SIG-M5 (cell line): Measurements from ENCODE around the gene INSL6.
"Not testable (repeated sequence)": the region's sequence is repeated elsewhere in the genome, so short reads cannot be mapped to it uniquely, and the experiment has no call there.

ENCODE experiments used
- DNase-seq: peaks from one replicate; lab custom pipeline; 2025; lab: John Stamatoyannopoulos, UW

The INSL6 gene, protein sequence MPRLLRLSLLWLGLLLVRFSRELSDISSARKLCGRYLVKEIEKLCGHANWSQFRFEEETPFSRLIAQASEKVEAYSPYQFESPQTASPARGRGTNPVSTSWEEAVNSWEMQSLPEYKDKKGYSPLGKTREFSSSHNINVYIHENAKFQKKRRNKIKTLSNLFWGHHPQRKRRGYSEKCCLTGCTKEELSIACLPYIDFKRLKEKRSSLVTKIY

DNA sequence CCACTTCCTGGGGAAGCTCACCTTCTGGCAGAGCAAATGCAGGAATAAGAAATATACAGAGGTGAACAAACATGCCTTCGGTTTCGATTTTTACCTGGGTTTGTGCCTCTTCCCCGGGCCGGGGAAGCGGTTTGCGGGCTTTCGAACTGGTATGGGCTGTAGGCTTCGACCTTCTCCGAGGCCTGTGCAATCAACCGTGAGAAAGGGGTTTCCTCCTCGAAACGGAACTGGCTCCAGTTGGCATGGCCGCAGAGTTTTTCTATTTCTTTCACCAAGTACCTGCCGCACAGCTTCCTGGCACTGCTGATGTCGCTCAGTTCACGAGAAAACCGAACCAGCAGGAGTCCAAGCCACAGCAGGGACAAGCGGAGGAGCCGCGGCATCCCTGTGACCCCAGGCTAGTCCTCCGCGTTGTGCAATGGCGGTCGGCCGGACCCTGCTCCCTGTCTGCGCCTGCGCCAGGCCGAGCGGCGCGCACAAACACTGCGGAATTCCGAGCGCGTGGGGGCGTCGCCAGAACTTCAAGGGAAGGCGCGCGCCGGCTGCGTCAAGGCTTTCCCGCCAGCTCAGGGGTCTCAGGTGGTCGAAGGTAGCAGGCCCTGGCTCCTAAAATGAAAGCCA, at the start of gene INSL6:
Gene INSL6, minus strand, starts transcription at position 420 of the 621 bp plus-strand sequence. Its CDS starts 37 bp downstream, at position 383.
- DNase-seq: no peak

DNA sequence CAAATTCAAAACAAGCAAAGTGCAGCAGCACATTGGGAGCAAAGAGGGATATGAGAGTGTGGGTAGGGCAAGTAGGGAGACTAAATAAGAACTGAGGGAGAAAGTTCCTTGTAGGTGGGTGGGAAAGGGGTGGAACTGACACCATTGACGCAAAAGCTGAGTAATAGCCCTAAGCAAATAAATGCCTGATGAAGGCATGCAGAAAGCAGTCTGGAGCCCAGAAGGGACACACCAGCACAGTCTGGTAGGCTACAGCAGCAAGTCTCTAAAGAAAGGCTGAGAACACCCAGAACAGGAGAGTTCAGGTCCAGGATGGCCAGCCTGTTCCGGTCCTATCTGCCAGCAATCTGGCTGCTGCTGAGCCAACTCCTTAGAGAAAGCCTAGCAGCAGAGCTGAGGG, 45.8 kb upstream of the INSL6 start, which contains the start of gene INSL4:
Gene INSL4, plus strand, starts transcription at position 208 of the 400 bp plus-strand sequence. Its CDS starts 105 bp downstream, at position 313.
- DNase-seq: no peak

DNA sequence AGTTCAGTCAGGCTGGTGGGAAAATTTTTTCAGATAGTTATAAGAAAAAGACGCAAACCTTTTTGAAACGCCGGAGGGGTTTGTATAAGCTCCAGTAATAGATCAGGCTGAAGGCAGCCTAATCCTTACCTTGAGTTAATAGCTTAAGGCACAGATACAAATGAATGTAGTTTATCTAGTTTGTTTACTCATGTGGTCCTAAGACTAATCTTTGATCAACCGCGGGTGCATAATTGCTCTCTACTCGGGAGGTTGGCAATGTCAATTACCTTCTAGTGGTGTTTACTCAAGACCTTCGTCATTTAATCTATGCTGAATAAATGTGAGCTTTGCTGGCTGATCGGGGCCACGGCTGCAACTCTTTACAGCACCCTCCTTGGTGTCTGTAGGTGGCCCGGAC, 45.1 kb upstream of the INSL6 start:
- no peak for DNase-seq

- no peak for DNase-seq
These were observed 19.6 kb upstream of the INSL6 start for GRCh38 chr9:5205071-5205470.

- no peak for DNase-seq
These were observed 10.0 kb upstream of the INSL6 start for GRCh38 chr9:5195463-5195862.

DNA sequence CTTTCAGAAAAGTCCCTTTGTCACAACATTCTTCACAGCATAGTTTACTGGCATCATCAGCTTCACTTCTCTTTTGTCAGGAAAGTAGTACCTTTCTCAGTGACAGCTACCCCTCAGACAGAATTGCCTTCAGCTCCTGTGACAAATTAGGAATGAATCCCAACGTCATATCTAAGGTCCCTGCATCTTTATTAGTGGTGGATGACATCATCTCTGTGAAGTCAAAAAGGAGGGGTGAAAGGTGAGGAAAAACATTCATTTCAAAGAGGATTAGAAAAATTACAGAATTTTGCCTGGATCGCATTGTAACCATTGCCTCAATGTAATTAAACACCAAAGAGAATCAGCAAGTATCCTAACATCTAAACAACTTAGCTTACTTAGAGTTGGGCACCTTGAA, 7.9 kb upstream of the INSL6 start:
- no peak for DNase-seq

- DNase-seq: no peak
These were observed 6.5 kb upstream of the INSL6 start for GRCh38 chr9:5191985-5192384.

DNA sequence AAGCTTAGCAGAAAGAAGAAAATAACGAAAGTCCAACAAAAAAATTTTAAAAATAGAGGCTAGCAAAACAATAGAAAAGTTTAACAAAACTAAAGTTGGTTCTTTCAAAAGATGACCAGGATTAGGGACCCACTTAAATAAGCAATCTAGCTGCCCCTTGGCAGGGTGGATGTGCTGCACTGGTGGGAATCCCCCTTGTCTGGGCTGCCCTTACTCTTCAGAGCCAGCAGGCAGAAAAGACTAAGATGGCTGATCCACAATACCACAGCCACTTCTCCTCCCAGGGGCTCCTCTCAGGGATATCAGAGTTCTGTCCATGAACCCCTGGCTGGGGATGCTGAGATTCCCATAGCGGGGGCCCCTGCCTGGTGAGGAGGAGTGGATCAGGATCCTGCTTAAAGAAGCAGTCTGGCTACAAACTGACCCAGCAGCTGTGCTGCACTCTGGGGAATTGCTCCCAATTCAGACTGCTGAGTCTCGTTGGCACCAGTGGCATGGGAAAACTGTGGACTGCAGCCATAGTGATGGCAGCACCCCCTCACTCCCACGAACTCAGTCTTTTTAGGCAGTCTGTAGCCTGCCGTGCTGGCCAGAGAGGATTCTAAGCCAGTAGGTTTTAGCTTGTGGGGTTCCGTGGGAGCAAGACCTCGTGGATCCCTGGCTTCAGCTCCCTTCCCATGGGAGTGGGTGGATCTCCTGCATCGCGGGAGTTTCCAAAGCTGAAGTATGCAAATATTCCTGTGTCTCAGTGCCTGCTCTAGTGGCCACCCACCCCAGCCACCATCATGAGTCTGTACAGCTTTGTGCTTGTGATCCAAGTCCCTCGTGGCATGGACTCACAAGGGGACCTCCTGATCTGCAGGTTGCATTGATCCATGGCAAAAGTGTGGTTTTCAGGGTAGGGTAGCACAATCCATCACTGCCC, 2.9 kb upstream of the INSL6 start:
- no peak for DNase-seq

- DNase-seq: no peak
These were observed 1.2 kb upstream of the INSL6 start for GRCh38 chr9:5186416-5187169.

DNA sequence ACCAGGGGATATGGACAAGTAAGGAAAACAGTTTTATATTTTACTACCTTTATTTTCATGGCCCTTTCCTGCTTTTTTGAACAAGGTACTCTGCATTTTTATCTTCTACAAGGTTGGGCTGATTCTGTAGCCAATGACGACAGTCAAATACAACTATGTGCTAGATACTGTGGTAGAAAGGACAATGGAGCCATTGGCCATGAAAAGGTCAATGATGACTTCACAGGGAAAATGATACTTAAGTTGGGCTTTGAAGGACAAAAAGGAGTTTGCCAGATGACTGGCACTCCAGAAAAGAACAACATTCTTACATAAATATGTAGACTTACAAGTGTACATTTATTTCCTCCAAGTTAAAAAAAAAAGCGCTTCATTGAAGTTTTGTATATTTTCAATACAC, 663 bp downstream of the INSL6 start:
- no peak for DNase-seq

DNA sequence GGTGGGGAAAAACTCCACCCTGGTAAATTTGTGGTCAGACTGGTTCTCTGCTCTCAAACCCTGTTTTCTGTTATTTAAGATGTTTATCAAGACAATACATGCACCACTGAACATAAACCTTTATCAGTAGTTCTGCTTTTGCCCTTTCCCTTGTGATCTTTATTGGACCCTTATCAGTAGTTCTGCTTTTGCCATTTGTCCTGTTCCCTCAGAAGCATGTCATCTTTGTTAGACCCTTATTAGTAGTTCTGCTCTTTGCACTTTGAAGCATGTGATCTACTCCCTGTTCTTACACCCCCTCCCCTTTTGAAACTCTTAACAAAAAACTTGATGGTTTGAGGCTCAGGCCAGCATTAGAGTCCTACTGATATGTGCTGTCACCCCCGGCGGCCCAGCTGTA, 4.8 kb downstream of the INSL6 start:
- DNase-seq: not testable (repeated sequence)

DNA sequence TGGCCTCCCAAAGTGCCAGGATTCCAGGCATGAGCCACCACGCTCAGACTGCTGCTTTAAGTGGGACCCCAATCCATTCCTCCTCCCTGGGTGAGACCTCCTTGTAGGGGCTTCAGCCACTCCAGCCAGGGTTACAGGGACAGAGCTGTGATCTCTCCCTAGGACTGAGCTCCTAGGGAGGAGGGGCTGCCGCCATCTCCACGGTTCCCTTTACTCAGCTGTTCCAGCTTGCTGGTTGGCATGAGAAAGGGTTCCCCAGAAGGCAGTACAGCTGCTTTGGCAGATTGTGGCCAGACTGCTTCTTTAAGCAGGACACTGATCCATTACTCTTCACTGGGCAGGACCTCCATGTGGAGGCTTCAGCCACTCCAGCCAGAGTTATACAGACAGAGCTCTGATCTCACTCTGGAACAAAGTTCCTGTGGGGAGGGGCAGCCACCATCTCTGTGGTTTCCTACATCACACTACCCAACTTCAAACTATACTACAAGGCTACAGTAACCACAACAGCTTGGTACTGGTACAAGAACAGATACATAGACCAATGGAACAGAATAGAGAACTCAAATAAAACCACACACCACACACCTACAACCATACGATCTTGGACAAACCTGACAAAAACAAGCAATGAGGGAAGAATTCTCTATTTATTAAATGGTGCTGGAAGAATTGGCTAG, 7.2 kb downstream of the INSL6 start:
- no peak for DNase-seq

DNA sequence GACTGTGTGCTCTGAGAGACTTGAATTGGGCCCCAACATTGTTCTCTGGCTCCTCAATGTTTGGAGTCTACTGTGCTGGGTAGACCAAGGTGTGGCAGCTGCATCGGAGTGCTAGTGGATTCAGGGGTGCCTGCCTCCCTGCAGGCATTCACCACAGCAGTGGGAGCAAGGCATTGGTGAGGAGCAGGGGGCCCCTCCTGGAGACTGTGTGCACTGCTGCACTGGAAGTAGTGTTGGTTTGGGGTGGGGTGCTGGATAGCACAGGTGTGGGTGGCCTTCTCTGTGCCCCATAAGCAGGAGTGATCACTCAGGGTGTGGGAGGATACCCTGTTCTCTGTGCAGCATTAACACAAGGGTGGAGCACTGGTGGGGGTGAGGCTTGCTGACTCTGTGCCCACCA, 39.2 kb downstream of the INSL6 start:
- no peak for DNase-seq

DNA sequence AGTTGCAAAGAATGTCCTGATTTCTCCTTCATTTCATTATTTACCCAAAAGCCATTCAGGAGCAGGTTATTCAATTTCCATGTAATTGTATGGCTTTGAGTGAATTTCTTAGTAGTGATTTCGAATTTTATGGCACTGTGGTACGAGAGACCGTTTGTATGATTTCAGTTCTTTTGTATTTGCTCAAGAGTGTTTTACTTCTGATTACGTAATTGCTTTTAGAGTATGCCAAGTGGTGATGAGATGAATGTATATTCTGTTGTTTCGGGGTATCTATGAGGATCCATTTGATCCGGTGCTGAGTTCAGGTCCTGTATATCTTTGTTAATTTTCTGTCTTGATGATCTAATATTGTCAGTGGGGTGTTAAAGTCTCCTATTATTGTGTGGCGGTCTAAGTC, 41.2 kb downstream of the INSL6 start:
- no peak for DNase-seq

DNA sequence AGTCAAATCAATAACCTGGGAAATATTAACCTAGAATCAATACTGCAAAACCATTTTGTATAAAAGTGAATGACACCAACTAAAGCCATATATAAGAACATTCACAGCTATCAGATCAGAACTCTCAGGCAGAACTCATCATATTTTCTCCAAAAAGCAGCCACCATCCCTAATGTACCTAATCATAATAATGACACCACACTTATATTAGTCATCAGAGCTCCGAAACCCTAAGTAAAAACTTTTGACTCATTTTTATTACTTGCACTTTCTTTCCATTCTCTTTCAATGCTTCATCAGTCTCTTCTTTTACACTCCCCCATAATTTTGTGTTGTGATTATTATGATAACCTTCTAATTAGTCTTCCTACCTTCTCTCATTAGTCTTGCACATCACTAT, 45.3 kb downstream of the INSL6 start:
- DNase-seq: no peak

- no peak for DNase-seq
These were observed 62.9 kb downstream of the INSL6 start for GRCh38 chr9:5122516-5122915.

DNA sequence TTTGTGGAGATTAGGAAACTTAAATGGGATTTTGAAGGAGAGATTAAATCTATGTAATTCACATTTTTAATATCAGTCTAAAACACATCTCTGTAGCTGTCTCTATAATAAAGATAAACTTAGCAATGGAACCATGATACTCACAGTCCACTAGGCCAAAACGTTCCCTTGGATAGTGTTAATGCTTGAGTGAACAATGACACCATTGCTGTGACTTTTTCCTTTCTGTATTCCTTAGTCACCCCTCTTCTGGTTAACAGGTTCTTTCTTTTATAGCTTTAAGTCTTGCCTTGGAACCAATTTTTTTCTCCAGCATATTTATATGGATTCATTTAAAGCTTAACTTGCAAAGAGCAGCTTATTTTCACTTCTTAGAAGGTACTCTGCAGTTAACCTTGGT, 63.3 kb downstream of the INSL6 start:
- DNase-seq: no peak

- DNase-seq: no peak
These were observed 71.3 kb downstream of the INSL6 start for GRCh38 chr9:5113994-5114748.
